ENCODE measurements around the gene GRIN3B. TPM values are rescaled to one million over a fixed set of nuclear protein-coding genes. Genes with fewer than 3 reads are reported as not detected.

Gene GRIN3B
- total and polyA plus RNA-seq, 2 of the 8 experiments (the other 6 are each of a cell fraction or from before 2014, with no cell fraction given): 0.45 to 1.0 TPM

DNA sequence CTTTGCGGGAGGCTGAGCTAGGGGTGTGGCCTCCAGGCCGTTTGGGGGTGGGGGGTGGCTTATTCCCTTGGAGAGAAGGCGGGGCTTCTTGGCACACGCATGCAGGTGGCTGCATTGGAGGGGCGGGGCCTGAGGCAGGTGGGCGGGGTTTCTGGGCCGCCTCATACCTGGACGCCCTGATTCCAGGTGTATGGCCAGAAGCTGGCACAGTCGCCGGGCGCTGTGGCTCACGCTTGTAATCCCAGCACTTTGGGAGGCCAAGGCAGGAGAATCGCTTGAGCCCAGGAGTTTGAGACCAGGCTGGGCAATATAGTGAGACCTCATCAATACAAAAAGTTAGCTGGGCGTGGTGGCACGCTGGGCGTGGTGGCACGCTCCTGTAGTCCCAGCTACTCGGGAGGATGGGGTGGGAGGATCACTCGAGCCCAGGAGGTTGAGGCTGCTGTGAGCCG lies 47.5 kb downstream of the GRIN3B start:
- H3K27ac ChIP-seq (ENCODE audit: low read depth, low read length): no peak overlapping the region
- DNase-seq (ENCODE audit: low read depth in 1 of 2, low spot score in 2 of 2): peak in 1 of 2 experiments; percentile 65

More for the DNA sequence above, 47.5 kb downstream of the GRIN3B start:
- H3K23ac ChIP-seq (ENCODE audit: insufficient read length): no peak overlapping the region
- no peak overlapping the region for H2BK120ac ChIP-seq (replicated peaks; ENCODE audit: low read depth, low read length)
- H4K20me1 ChIP-seq (replicated peaks in 1 of 2; ENCODE audit: control insufficient read depth in 1 of 2, insufficient read depth in 2 of 2, low read length in 2 of 2): no peaks in the 10 kb centered on the region
- TF ChIP-seq CTBP2 (IDR thresholded peaks at IDR 0.05; ENCODE audit: borderline replicate concordance, insufficient read depth, insufficient read length, low read length) (no peak), HDAC2 (IDR thresholded peaks at IDR 0.05; ENCODE audit: borderline replicate concordance in 1 of 2, low read depth in 2 of 2, low read length in 2 of 2) (no peak)
- H4K8ac ChIP-seq (ENCODE audit: extremely low read depth, insufficient read depth, low read length): no peak overlapping the region
- POLR2A ChIA-PET (ENCODE audit: partially characterized antibody): interaction anchor here (0.7 to 16.4 kb wide), 10 partner anchors 8 to 28 kb away, joined by 3 to 509 read pairs (median 6); partner anchors contain the start of genes ABCA7, ARHGAP45, CNN2 and RNU6-2
- CTCF ChIA-PET (ENCODE audit: partially characterized antibody): interaction anchor here (0.8 to 1.9 kb wide), 9 partner anchors 9 to 66 kb away, joined by 3 to 8 read pairs (median 4); no protein-coding TSS in a partner anchor
- no peaks in the 10 kb centered on the region for H3K27me3 ChIP-seq (replicated peaks in 1 of 4; ENCODE audit: control insufficient read depth in 3 of 4, extremely low read depth in 1 of 4, insufficient read depth in 3 of 4, low read length in 3 of 4)
- no peaks in the 10 kb centered on the region for H3K4me1 ChIP-seq (replicated peaks in 1 of 4; ENCODE audit: control insufficient read depth in 3 of 4, insufficient read depth in 4 of 4, low read length in 3 of 4)
- no peak overlapping the region for H3K4me2 ChIP-seq (ENCODE audit: insufficient read depth in 1 of 2, low read depth in 2 of 2, low read length in 2 of 2)
- H3K23me2 ChIP-seq (ENCODE audit: low read depth, low read length): peaks cover 3% of the 10 kb centered on the region; the same call in 1 of the 2 replicates
- H3K9ac ChIP-seq (replicated peaks in 1 of 4; ENCODE audit: extremely low read depth in 1 of 4, low read depth in 3 of 4, low read length in 3 of 4): no peak overlapping the region
- no peak overlapping the region for H2BK5ac ChIP-seq (ENCODE audit: low read depth, low read length)
- H2BK20ac ChIP-seq (ENCODE audit: low read length): no peak overlapping the region
- no peaks in the 10 kb centered on the region for H3K79me1 ChIP-seq (ENCODE audit: low read depth, low read length)
- H3K79me2 ChIP-seq (ENCODE audit: control insufficient read depth in 1 of 2, insufficient read depth in 2 of 2, low read length in 2 of 2): no peaks in the 10 kb centered on the region
- H4K91ac ChIP-seq (replicated peaks; ENCODE audit: insufficient read length, low read length): no peak overlapping the region
- no peak overlapping the region for H3K4ac ChIP-seq (replicated peaks; ENCODE audit: insufficient read length, low read depth, low read length)
- H3K9me3 ChIP-seq (ENCODE audit: insufficient read depth in 2 of 2, low read depth in 1 of 2, low read length in 1 of 2): peaks cover 0 to 10% of the 10 kb centered on the region in 2 experiments; a peak in 1 of 4 replicates
- H3K14ac ChIP-seq (ENCODE audit: insufficient read length): no peak overlapping the region
- WGBS, 2 experiments (ENCODE audit: extremely low coverage in 1 of 2, insufficient coverage in 1 of 2, insufficient read length in 1 of 2, insufficient replicate concordance in 2 of 2, low coverage in 1 of 2, low lambda C conversion rate in 2 of 2, missing lambda C conversion rate in 1 of 2): 91% methylated on average over 12 of the region's 20 CpGs; no CpG with 5 or more reads in 1 of the 2 experiments
- no peak for FAIRE-seq
- no peak overlapping the region for H3K18ac ChIP-seq (ENCODE audit: extremely low read depth, low read length)
- H2AK5ac ChIP-seq (ENCODE audit: low read depth, low read length): no peak overlapping the region
- H2BK15ac ChIP-seq (ENCODE audit: low read length): no peak overlapping the region
- no peak overlapping the region for H2BK12ac ChIP-seq (ENCODE audit: low read depth, low read length)
- no peak overlapping the region for H3K4me3 ChIP-seq (ENCODE audit: extremely low read depth in 1 of 4, insufficient read depth in 2 of 4, low read depth in 3 of 4, low read length in 4 of 4)
- no peak overlapping the region for H2AFZ ChIP-seq (ENCODE audit: low read length)
- H3K36me3 ChIP-seq (ENCODE audit: control insufficient read depth in 2 of 4, insufficient read depth in 4 of 4, low read length in 3 of 4): peaks cover 0 to 14% (median 0%) of the 10 kb centered on the region in 4 experiments; a peak in 1 of 8 replicates
- H3K56ac ChIP-seq (replicated peaks; ENCODE audit: insufficient read length, low read depth, low read length): no peak overlapping the region
- no peak overlapping the region for H4K5ac ChIP-seq (ENCODE audit: insufficient read length, low read depth, low read length)

Measured in H1 (cell line).